ENCODE results near the gene HS6ST3.

The HS6ST3 gene

DNA sequence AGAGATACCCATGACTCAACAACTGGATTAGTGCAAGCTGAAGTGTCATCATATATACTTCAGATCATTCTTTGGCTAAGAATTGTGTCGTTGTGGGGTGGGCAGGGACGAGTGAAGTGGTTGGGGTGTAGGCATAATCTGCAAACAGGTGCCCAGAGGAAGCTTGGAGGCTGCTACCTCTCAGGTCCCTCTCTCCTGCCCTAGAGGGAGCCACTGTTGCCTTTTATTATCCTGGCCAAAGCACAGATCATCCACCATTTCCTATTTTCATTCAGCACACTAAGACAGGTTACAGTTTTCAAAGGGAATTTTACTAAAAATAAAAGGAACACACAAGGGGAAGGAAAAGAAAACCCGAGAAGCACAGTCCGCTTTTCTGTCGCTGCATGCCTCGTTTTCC is 126.6 kb downstream of the HS6ST3 start:
- no peak for TF ChIP-seq TAF1 (IDR thresholded peaks at IDR 0.05; ENCODE audit: borderline replicate concordance, low read depth, low read length)
- TF ChIP-seq POLR2AphosphoS5 (IDR thresholded peaks at IDR 0.05; ENCODE audit: low read depth, low read length), result no peak
- TF ChIP-seq POLR2A (IDR thresholded peaks at IDR 0.05; ENCODE audit: low read depth, low read length), result no peak
- DNase-seq (ENCODE audit: insufficient read length), result no peak
- no peak for FAIRE-seq

DNA sequence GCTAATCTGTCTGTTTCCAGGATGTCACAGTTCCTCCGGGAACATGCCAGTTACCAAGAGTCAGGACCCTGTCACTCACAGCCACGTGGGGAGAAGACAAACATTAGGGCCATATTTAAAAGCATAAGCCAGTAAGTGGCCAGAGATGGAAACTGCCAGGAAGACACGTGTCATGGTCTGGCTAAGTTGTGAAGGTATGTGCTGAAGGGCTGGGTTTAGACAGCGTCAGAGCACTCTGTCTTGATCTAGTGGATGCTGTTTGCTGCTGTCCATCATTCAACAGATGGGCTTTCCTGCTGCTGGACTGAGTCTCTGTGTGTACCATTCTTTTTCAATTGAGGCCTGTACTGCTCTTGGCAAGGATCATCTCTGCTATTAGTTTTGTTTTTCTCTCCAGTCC is 128.6 kb downstream of the HS6ST3 start:
- TF ChIP-seq POLR2A (IDR thresholded peaks at IDR 0.05; ENCODE audit: low read depth, low read length) (no peak), POLR2AphosphoS5 (IDR thresholded peaks at IDR 0.05; ENCODE audit: low read depth, low read length) (no peak), TAF1 (IDR thresholded peaks at IDR 0.05; ENCODE audit: borderline replicate concordance, low read depth, low read length) (no peak)

DNA sequence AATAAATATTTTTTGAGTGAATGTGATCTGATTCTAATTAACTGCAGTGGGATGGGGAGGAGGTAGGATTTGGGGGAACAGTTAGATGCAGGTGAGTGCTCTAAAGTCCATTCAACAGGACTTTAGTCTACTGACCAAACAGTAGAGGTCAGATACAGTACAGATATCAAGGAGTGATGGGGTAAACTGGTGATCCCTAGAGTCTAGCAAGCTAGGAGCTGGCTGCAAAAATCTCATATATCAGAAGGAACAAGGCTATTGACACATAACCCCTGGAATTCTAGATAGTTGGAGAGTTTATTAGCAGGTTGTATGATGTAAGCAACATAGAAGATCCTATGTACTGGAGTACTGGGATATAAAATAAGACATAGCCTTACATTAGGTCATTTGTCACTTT is 131.6 kb downstream of the HS6ST3 start:
- FAIRE-seq, result no peak
- TF ChIP-seq POLR2AphosphoS5 (IDR thresholded peaks at IDR 0.05; ENCODE audit: low read depth, low read length) (no peak), TAF1 (IDR thresholded peaks at IDR 0.05; ENCODE audit: borderline replicate concordance, low read depth, low read length) (no peak), POLR2A (IDR thresholded peaks at IDR 0.05; ENCODE audit: low read depth, low read length) (no peak)

More for the DNA sequence above, 128.6 kb downstream of the HS6ST3 start:
- no peak for DNase-seq (ENCODE audit: insufficient read length)
- FAIRE-seq, result no peak

DNA sequence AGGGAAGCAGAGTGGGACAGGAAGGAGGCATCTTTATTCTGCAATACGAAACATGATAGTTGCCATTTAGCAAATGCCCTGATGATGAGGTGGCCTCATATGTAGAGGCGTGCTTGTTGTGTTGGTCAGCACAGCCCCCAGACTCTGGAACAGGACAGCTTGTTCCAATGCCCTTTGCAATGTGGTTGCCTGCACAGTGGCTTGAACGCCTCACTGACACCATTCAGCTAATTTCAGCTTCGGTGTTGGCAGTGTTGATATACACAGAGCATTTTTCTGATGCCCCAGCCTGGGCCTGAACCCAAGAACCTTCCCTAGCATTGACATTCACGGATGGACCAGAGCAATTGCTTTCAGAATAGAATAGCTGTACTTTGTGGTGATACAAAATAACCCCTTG is 133.3 kb downstream of the HS6ST3 start:
- no peak for TF ChIP-seq POLR2AphosphoS5 (IDR thresholded peaks at IDR 0.05; ENCODE audit: low read depth, low read length)
- no peak for TF ChIP-seq POLR2A (IDR thresholded peaks at IDR 0.05; ENCODE audit: low read depth, low read length)
- TF ChIP-seq TAF1 (IDR thresholded peaks at IDR 0.05; ENCODE audit: borderline replicate concordance, low read depth, low read length), result no peak
- DNase-seq (ENCODE audit: insufficient read length), result no peak
- no peak for FAIRE-seq

More for the DNA sequence above, 131.6 kb downstream of the HS6ST3 start:
- DNase-seq (ENCODE audit: insufficient read length), result no peak

DNA sequence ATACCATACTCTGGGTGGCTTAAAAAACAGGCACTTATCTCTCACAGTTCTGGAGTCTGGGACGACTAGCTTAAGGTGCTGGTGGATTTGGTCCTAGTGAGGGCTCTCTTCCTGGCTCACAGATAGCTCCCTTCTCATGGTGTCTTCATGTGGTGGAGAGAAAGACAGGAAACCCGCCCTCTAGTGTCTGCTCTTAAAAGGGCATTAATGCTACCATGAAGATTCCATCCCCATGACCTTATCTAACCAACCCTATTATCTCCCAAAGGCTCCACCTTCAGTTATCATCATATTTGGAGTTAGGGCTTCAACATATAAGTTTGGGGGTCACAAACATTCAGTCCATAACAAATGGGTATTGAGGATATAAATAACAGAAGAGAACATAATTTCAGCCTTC is 139.4 kb downstream of the HS6ST3 start:
- no peak for DNase-seq (ENCODE audit: insufficient read length)
- no peak for TF ChIP-seq POLR2A (IDR thresholded peaks at IDR 0.05; ENCODE audit: low read depth, low read length)
- no peak for TF ChIP-seq TAF1 (IDR thresholded peaks at IDR 0.05; ENCODE audit: borderline replicate concordance, low read depth, low read length)
- no peak for TF ChIP-seq POLR2AphosphoS5 (IDR thresholded peaks at IDR 0.05; ENCODE audit: low read depth, low read length)
- no peak for FAIRE-seq

DNA sequence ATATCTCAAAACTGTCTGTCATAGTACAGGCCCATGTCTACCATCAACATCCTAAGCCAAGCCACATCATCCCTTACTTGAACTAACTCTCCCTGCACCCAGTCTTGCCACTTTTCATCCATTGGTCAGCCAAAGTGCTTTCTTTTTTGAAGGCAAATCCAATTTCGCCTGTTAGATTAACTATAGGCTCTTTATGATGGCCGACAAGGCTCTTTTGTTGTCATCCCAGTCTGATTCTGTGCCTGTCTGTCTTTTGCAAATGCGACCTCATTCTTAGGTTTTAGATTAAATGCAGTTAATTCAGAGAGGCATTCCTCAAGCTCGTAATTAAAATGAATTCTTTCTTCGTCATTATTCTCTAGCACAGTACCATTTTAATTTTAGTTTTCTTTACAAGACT is 148.3 kb downstream of the HS6ST3 start:
- DNase-seq (ENCODE audit: insufficient read length), result no peak
- TF ChIP-seq POLR2A (IDR thresholded peaks at IDR 0.05; ENCODE audit: low read depth, low read length) (no peak), POLR2AphosphoS5 (IDR thresholded peaks at IDR 0.05; ENCODE audit: low read depth, low read length) (no peak), TAF1 (IDR thresholded peaks at IDR 0.05; ENCODE audit: borderline replicate concordance, low read depth, low read length) (no peak)
- no peak for FAIRE-seq

DNA sequence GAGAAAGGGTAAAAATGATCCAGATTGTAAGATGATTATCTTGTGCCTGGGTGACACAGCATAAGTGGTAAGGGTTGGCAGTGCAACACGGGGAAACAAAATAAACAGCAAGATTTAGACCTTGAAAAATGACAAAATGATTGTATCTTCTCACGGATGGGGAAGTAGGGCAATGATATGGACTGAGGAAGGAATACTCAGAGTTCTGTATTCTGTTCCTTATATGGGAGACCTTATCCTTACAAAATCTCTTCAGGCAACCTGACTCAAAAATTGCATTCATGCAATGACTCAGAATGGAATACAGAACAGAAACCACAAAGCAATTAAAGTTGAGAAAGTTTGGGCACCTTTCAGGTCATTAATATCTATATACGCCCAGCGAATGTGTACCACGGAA is 149.0 kb downstream of the HS6ST3 start:
- DNase-seq (ENCODE audit: insufficient read length) (no peak), FAIRE-seq (no peak)
- TF ChIP-seq POLR2A (IDR thresholded peaks at IDR 0.05; ENCODE audit: low read depth, low read length), result no peak
- TF ChIP-seq POLR2AphosphoS5 (IDR thresholded peaks at IDR 0.05; ENCODE audit: low read depth, low read length), result no peak
- no peak for TF ChIP-seq TAF1 (IDR thresholded peaks at IDR 0.05; ENCODE audit: borderline replicate concordance, low read depth, low read length)

DNA sequence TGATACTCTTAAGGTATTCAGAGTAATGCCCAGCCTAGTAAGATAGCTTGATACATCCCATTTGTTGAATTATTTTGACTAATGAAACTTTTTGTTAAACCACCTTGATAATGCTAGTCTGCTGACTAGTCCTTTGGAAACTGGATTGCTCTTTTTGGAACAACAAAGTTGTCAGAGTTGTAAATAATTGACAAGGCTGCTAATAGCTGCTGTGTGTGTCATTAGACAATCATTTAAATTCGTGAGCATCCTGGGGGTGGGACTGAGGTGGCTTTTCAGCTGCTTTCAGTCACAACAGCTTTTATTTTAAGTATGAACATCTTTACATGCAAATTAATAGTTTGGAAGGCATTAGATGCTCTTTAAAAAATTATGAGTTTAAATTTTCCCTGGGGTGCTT is 153.5 kb downstream of the HS6ST3 start:
- no peak for FAIRE-seq
- DNase-seq (ENCODE audit: insufficient read length), result no peak
- no peak for TF ChIP-seq POLR2AphosphoS5 (IDR thresholded peaks at IDR 0.05; ENCODE audit: low read depth, low read length)
- TF ChIP-seq TAF1 (IDR thresholded peaks at IDR 0.05; ENCODE audit: borderline replicate concordance, low read depth, low read length), result no peak
- TF ChIP-seq POLR2A (IDR thresholded peaks at IDR 0.05; ENCODE audit: low read depth, low read length), result no peak

DNA sequence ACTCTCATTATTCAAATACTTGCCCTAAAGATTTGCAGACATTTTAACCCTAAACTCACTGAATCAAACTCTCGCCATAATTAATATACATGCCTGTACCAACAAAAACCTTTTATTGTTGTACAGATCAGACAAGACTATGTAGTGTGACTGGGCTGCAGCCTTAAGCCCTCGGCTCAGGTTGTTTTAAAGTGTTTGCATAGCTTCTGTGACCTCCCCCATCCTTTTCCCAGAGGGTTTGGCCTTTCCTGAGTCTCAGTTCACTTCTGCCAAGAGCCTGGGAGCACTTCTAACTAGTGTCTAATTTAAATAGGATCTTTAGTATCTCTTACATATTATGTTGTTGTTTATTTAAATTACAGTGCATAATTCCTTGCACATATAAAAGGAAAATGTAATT is 158.2 kb downstream of the HS6ST3 start:
- DNase-seq (ENCODE audit: insufficient read length) (no peak), FAIRE-seq (no peak)
- TF ChIP-seq POLR2AphosphoS5 (IDR thresholded peaks at IDR 0.05; ENCODE audit: low read depth, low read length) (no peak), TAF1 (IDR thresholded peaks at IDR 0.05; ENCODE audit: borderline replicate concordance, low read depth, low read length) (no peak), POLR2A (IDR thresholded peaks at IDR 0.05; ENCODE audit: low read depth, low read length) (no peak)

DNA sequence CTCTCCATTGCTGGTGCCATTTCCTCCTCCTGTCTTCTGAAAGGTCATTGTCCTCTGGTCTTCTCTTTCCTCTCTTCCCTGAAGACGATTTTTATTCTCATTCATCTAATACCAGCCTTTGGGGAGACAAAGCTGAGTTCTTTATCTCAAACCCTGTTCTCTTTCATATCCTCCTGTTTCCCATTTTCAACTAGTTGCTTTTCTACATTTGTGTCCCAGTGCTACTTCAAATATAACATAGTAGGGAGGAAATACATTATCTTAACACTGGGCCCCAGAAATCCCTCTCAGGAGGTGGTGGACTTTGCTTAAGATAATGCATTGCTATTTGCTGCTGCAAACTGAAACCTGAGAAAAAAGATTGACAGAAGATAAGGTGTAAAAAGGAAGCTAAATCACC is 159.1 kb downstream of the HS6ST3 start:
- no peak for DNase-seq (ENCODE audit: insufficient read length)
- TF ChIP-seq POLR2AphosphoS5 (IDR thresholded peaks at IDR 0.05; ENCODE audit: low read depth, low read length) (no peak), TAF1 (IDR thresholded peaks at IDR 0.05; ENCODE audit: borderline replicate concordance, low read depth, low read length) (no peak), POLR2A (IDR thresholded peaks at IDR 0.05; ENCODE audit: low read depth, low read length) (no peak)
- no peak for FAIRE-seq

DNA sequence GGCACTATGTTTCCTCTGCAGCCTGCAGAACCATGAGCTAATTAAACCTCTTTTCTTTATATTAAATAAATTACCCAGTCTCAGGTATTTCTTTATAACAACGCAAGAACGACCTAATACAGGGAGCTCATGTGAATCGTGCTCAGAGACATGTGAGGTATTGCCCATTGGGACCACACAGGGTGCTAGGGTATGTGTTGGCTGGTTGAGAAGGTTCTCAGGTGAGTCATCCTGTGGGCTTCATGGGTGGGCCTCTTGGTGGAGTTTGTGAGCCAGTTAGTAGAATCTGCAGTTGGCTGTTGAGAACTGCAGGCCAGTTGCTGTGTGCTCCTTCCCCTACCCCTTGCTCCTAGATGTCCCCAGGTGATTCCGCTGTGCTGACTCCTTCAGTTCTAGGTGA is 163.0 kb downstream of the HS6ST3 start:
- no peak for TF ChIP-seq TAF1 (IDR thresholded peaks at IDR 0.05; ENCODE audit: borderline replicate concordance, low read depth, low read length)
- no peak for TF ChIP-seq POLR2AphosphoS5 (IDR thresholded peaks at IDR 0.05; ENCODE audit: low read depth, low read length)
- no peak for TF ChIP-seq POLR2A (IDR thresholded peaks at IDR 0.05; ENCODE audit: low read depth, low read length)
- no peak for DNase-seq (ENCODE audit: insufficient read length)

DNA sequence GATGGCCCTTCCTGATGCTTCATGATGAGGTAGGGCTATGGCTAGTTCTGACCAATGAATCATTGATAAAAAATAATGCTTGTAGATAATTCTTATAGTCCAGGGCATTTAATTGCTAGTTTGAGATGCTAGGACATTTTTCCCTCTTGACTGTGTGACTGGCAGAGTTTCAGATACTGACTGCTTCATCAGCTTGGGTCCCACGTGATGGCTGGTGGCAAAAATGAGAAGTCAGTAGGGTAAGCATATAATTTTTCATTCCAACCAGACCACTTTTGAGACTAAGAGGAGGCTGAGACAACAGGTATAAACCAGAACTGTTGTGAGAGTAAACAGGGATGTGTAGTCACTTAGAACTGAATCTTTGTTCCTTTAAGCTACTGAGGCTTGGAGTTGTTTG is 183.3 kb downstream of the HS6ST3 start:
- DNase-seq (ENCODE audit: insufficient read length), result no peak
- TF ChIP-seq TAF1 (IDR thresholded peaks at IDR 0.05; ENCODE audit: borderline replicate concordance, low read depth, low read length), result no peak
- TF ChIP-seq POLR2AphosphoS5 (IDR thresholded peaks at IDR 0.05; ENCODE audit: low read depth, low read length), result no peak
- TF ChIP-seq POLR2A (IDR thresholded peaks at IDR 0.05; ENCODE audit: low read depth, low read length), result no peak
- no peak for FAIRE-seq

More for the DNA sequence above, 163.0 kb downstream of the HS6ST3 start:
- no peak for FAIRE-seq

DNA sequence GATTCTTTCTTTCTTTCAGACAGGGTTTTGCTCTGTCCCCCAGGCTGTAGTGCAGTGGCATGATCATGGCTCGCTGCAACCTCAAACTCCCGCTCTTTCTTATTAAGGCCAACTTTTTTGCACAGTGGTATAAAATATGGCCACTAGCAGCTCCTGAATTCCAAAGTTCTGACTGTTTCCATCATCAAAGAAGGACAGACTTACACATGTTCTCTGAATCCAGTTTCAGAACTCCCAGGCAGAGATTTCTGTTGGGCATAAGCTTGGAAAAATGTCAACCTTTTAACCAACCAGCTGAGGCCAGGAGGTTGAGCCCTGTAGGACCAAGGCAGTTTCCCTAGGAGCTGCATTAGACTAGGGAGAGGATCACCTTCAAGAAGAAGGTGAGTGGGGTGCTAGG is 184.1 kb downstream of the HS6ST3 start:
- no peak for TF ChIP-seq POLR2A (IDR thresholded peaks at IDR 0.05; ENCODE audit: low read depth, low read length)
- TF ChIP-seq TAF1 (IDR thresholded peaks at IDR 0.05; ENCODE audit: borderline replicate concordance, low read depth, low read length), result no peak
- TF ChIP-seq POLR2AphosphoS5 (IDR thresholded peaks at IDR 0.05; ENCODE audit: low read depth, low read length), result no peak
- FAIRE-seq, result no peak
- DNase-seq (ENCODE audit: insufficient read length), result no peak

Data from GM12892 (cell line).